ENCODE data around the gene TRAK1.

Gene TRAK1

DNA sequence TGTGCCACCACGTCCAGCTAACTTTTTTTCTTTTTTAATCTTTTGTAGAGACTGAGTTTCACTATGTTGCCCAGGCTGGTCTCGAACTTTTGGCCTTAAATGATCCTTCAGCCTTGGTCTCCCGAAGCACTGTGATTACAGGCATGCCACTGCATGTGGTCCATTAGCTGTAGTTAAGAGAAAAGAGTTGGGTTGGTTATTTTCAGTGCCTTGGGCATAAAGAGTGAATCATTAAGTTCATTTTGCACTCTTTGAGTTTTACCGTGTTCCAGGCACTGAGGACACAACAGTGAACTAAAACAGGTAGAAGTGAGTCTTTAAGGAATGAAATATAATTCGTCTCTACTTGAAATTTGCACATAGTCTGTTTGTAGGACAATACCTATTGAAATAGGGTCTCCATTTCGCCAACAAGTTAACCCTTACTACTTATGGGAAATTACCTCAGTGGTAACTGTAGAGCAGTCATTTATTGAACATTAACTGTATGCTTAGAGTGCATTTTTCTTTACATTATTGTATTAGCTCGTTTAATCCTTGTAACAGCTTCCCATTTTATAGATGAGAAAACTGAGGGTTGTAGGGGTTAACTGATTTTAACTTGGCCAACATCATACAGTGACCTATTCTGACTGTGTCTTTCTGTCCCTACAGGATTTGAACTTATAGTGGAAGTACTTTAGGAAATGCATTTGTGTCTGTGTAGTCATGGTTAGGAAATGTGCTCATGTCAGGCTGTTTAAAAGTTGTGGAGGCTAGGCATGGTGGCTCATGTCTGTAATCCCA is 22.7 kb upstream of the TRAK1 start:
- DNase-seq, result no peak

DNA sequence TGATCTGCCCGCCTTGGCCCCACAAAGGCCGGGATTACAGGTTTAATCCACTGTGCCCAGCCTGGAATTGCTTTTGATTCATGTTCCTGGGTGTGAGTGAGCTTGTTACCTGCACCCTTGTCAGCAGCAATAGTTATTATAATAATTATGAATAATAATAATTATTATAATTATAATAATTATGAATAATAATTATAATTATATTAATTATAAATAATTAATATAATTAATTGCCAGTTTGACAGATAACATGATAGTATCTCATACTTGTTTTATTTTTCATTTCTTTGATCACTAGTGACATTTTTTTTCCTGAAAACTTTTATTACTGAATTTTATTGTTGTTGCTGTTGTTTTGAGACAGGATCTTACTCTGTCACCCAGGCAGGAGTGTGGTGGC is 21.1 kb upstream of the TRAK1 start:
- DNase-seq, result no peak

DNA sequence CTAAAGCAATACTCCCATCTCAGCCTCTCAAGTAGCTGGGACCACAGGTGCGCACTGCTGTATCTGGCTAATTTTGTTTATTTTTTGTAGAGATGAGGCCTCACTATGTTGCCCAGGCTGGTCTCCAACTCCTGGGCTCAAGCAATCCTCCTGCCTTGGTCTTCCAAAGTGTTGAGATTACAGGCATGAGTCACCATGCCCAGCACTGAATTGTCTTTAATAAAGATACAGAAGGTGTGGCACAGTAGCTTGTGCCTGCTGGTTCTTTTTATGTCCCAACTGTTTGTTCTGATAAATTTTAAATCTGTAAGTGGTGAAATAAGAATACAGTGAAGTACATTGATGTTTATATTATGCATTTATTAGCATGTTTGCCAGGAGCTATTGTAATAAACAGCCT is 20.6 kb upstream of the TRAK1 start:
- no peak for DNase-seq

DNA sequence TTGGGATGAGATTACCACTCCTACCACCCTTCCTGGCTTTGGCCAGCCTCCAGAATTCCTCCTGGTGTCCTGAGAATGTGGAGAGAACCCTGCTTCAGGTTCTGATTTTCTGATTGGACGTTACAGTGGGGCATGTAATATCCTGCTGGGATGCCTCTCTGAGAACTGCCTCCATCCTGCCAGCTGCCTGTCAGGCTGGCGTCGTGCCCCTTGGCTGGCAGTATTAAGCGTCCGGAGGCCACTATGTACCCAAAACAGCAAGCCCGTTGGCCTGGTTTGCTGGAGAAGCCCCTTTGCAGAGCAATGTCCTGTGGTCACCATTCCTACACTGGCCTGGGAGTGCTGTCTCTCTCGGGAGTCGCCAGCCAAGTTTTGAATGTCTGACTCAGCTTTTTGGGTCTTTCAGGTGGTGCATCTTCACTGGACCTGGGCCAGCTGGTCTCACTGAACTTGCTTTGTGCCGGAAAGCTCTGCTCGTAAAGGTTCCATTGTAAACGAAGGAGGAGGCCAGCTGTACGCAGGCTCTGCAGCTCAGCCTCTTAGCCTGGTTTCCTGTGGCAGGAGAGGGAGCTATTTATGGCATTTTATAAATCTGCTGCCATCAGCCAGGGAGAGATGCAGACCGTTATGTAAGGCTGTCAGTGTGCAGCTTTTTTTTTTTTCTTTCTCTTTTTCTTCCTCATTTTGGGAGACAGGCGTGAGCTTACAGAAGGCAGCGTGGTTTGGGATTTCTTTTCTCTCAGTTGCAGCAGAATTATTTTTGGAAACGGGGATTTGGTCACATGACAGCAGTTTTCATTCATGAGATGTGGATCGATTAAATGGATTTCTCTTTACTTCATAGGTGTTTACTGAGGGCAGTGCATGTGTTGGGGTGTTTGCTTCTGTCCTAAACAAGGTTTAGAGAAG is 19.0 kb upstream of the TRAK1 start:
- no peak for DNase-seq

GRCh38 chr3:42072831-42073301 is 18.3 kb upstream of the TRAK1 start:
- DNase-seq, result no peak

DNA sequence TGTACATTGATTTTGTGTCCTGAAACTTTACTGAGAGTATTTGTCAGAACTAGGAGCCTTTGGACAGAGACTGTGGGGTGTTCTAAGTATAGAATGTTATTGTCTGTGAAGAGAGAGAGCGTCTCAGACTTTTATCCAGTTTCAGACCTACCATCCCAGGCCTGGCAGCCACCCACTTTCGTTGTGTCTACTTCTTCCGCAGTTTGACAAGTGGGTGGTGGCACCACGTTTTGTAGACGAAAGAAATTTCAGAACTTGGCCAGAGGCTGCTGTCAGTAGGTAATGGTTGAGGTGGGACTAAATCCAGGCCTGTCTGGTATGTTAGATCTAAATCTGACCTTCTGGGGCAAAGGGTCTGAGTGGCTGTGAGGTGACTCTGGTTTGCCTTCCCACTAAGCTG is 13.4 kb upstream of the TRAK1 start:
- no peak for DNase-seq

DNA sequence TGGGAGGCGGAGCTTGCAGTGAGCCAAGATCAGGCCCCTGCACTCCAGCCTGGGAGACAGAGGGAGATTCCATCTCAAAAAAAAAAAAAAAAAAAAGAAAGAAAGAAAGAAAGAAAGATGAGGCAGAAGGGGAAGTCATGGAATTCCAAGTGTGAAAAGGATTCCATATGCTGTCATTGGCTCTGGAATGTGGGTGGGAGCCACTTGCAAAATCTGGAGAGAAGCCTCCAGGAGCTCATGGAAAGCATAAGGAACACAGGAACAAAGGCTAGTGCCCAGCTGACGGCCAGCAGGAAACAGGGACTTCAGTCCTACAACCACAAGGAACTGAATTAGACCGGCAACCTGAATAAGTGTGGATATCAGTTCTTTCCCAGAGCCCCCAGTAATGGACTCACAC is 12.5 kb upstream of the TRAK1 start:
- DNase-seq, result no peak

DNA sequence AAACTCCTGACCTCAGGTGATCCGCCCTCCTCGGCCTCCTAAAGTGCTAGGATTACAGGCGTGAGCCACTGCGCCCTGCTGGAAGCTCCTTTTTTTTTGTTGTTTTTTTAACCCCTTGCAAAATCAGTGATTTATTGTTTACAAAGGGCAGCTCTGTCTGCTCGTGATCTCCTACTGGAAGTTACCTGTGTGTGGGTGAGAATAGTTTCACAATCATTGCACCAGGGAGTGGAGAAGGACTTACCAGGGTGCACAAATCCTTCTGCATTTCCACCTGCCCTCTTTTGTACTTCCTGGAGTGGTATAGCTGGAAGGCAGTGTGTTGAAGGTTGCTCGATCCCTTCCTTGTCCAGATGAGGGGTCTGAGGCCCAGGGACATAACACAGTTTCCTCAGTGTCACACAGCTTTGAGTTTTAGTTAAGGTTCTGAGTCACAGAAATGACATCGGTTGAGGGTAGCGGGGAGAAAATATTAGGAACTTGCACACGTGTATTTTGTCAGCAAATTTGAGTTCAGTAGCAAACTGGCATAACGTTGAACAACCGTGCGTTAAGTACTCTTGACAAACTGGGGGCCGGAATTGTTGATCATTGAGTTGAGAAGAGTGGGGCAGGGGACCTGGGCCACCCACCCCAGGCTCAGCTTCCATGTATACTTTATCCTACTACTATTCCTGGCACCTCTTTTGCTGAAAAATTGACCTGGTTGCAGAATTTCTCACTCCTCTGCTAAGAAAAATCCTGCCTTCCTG is 11.3 kb upstream of the TRAK1 start:
- DNase-seq, result no peak

DNA sequence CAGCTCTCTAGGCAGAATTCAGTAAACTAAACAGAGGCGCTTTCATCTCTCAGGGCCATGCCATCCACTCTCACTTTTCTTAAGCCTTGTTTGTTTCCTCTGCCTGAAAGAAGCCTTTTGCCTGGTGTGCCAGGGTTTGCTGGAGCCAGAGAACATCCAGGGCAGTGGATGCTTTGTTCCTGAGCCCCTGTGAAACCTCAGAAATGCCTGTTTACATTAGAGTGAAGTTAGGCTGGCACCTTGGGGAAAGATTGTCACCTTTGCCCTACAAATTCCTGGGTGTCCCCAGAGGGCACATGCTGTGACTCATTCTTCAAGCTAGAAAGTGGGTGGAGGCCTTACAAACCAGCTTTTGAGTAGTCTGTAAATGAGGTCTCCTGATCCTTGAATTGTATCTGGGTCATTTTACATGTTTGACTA is 10.7 kb upstream of the TRAK1 start:
- no peak for DNase-seq

- DNase-seq, result no peak
Measured at GRCh38 chr3:42081838-42082473, 9.2 kb upstream of the TRAK1 start.

DNA sequence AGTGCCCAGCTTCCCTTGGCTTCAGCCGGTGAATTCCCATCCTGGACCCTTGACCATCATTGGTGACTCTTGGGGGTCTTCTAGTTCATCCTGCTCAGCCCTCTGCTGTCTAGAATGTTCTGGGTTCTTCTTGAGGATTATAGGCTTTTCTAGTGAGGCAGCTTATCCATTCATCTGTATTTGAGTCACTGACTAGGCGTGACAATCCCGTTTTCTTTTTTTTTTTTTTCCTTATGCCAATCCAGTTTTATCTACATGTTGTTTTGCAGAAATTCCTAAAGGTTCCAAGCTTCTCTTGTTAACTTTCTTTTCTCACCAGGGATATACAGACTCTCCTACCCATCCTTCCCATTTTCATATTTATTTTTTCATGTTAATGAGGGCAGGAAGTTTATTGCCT is 6.6 kb upstream of the TRAK1 start:
- DNase-seq, result no peak

GRCh38 chr3:42085641-42086376 is 5.3 kb upstream of the TRAK1 start:
- no peak for DNase-seq

GRCh38 chr3:42088803-42089530 is 2.2 kb upstream of the TRAK1 start:
- DNase-seq, result no peak

DNA sequence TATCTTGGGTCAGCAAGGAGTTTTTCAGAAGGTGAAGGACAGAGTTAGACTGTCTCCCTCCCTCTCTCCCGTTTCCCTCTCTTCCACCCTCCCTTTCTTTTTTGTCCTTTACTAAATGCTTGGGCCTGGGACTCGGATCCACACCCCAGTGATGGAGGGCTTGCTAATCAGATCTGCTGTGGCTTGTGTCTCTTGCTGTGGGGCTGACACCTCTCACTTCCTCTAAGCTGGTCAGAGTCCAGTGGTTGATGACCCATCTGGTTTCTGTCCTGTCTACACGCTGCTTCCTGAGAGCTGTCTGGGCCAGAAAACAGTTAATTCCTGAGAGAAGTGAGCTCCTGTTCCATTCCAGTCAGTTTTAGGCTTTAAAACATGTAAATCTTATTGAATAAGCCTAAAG is 849 bp downstream of the TRAK1 start:
- no peak for DNase-seq

GRCh38 chr3:42094128-42094527 is 3.0 kb downstream of the TRAK1 start:
- DNase-seq, result no peak

- no peak for DNase-seq
Measured at GRCh38 chr3:42094691-42095391, 3.7 kb downstream of the TRAK1 start.

DNA sequence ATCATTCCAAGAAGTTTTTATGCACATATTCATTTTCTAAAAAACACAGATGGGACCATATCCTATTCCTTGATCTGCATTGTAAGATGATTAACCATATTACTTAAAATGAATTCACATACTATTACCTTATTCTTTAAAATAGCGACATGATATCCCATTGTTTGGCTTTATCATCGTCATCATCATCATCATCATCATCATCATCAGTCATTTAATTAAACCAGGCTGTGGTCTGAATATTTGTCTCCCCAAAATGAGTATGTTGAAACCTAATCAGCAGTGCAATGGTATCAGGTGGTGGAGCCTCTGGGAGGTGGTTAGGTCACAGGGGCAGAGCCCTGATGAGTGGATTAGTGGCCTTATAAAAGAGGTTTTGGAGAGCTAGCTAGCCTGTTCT is 4.4 kb downstream of the TRAK1 start:
- DNase-seq, result no peak

DNA sequence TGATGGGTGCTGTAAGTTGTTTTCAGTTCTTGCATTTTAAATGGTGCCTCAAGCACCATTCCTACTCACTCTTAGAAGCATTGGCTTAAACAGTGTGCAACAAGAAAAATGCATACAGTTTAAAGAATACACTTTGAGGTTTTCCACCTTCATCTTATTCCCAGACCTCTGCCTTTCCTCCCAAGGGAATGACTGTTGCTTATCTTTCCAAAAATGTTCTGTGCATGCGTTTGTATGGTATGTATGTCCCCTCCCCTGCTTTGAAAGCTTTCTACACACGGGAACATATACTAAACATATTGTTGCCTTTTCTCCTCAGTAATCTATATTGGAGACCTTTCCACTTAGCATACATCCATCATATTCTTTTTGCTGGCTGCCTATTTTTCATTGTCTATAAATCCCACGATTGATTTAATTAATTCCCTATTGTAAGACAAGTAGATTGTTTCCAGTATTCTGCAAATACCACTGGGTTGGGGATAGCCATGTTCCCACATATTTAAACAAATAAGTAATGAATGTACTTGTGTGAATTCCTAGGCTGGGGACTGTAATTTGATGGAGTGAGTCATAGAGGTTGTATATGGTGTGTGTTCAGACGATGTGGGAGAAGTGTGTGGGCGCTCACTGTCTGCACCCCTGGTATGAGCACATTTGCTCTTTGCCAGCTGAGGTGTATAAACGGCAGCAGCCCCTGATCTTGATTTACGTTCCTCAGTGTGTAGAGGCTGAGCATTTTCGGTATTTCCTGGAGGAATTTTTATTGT is 5.8 kb downstream of the TRAK1 start:
- DNase-seq, result peak; percentile 51

DNA sequence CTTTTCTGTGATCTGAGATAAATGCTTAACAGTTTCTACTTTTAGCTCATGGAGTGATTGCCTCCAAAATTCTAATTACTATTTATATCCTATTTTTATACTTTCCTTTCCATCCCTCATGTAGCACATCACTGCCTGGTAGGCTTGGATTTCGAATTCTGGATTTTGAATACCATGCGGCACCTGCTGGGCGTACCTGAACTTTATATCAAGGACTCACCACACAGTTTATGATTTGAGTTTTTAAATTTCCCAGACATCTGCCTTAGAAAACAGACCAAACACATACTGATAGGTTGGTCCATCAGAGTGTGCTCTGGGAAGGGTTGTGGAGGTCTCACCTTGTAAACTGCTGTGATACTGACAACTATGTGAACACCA is 6.4 kb downstream of the TRAK1 start:
- DNase-seq, result no peak

DNA sequence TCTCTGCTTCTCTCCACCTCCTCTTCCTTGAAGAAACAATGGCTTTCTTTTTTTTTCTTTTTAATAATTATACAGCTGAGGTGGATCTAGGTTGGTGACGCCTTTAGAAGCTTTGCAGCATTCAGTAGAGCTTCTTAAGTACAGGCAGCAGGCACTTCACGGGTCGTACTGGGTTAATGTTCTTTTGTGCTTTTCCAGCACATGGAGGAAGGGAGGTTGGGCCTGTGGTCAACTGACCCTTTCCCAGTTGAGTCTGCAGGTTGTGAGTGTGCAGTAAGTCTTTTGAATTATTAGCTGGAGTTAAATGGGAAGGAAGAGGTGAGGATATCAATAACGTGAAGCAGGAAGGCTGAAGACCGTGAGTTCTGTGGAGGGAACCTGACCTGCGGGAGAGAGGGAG is 7.0 kb downstream of the TRAK1 start:
- DNase-seq, result no peak

All from activated naive CD4-positive, alpha-beta T cell treated with anti-CD3 and anti-CD28 coated beads, Interleukin-2, amount 50 U/mL, for 16 hours (primary cell).